Hepatocyte (in vitro differentiated cells): ENCODE data around the gene WDR55. TPM values are rescaled to one million over a fixed set of nuclear protein-coding genes. Genes with fewer than 3 reads are reported as not detected.

Source experiments
- microRNA-seq: library from miRNA; unstranded; fragments of <30 nt; microRNA quantifications from one replicate; pipeline ENCODE4, GENCODE V29; 2017
- polyA plus RNA-seq: library from polyadenylated mRNA; unstranded; fragments of >200 nt; fragmentation: Nextera tagmentation; extraction: Ambion mirVana; gene quantifications from 2 replicates; pipeline ENCODE4 v1.2.1, GENCODE V29; 2016
- small RNA-seq: library from RNA; depleted of rRNA; stranded (forward); fragments of <200 nt; gene quantifications from one replicate; pipeline ENCODE3, GENCODE V24; 2014
- total RNA-seq: library from RNA; depleted of rRNA; stranded (reverse); fragments of >200 nt; gene quantifications from 2 replicates; pipeline ENCODE4 v1.2.3, GENCODE V29; 2014

Gene WDR55
- total and polyA plus RNA-seq, 2 experiments from 2014 or later: 21.2 to 23.0 TPM

Small RNAs within 50 kb of the gene (microRNA-seq; reads per million reads assigned to microRNA genes)
- not detected for gene MIR3655

Small RNAs within 50 kb of the gene (small RNA-seq; reads per million reads assigned to genes)
- gene VTRNA1-1 (141 reads per million, percentile 98 among the genes with 10 or more reads in this experiment), gene VTRNA1-2 (23.2 reads per million, percentile 96 among the genes with 10 or more reads in this experiment)

Other genes starting within 250 kb of the WDR55 start
- 2.7 and 3.5 TPM in 2 replicates for gene EIF4EBP3, start 117.2 kb upstream of the WDR55 start, total RNA-seq
- 6.6 and 6.9 TPM in 2 replicates for gene EIF4EBP3, start 117.2 kb upstream of the WDR55 start, polyA plus RNA-seq
- 24.4 and 26.5 TPM in 2 replicates for gene SRA1, start 107.4 kb upstream of the WDR55 start, total RNA-seq
- gene SRA1, start 107.4 kb upstream of the WDR55 start, polyA plus RNA-seq: 66.4 and 66.6 TPM in 2 replicates
- gene APBB3, start 100.3 kb upstream of the WDR55 start, total RNA-seq: 19.5 and 21.0 TPM in 2 replicates
- 41.5 and 51.5 TPM in 2 replicates for gene APBB3, start 100.3 kb upstream of the WDR55 start, polyA plus RNA-seq
- gene SLC35A4, start 100.1 kb upstream of the WDR55 start, total RNA-seq: 29.2 and 34.1 TPM in 2 replicates
- gene SLC35A4, start 100.1 kb upstream of the WDR55 start, polyA plus RNA-seq: 70.4 and 81.0 TPM in 2 replicates
- gene CD14, start 31.7 kb upstream of the WDR55 start, total RNA-seq: 0.84 and 2.3 TPM in 2 replicates
- 0.45 and 1.9 TPM in 2 replicates for gene CD14, start 31.7 kb upstream of the WDR55 start, polyA plus RNA-seq
- gene TMCO6, start 25.5 kb upstream of the WDR55 start, total RNA-seq: 10.0 and 25.8 TPM in 2 replicates
- gene TMCO6, start 25.5 kb upstream of the WDR55 start, polyA plus RNA-seq: 9.3 and 13.1 TPM in 2 replicates
- gene NDUFA2, start 17.3 kb upstream of the WDR55 start, total RNA-seq: 82.7 and 82.9 TPM in 2 replicates
- gene NDUFA2, start 17.3 kb upstream of the WDR55 start, polyA plus RNA-seq: 161 and 182 TPM in 2 replicates
- gene IK, start 17.1 kb upstream of the WDR55 start, total RNA-seq: 68.7 and 72.2 TPM in 2 replicates
- 75.0 and 83.2 TPM in 2 replicates for gene IK, start 17.1 kb upstream of the WDR55 start, polyA plus RNA-seq
- gene DND1, start 8.7 kb downstream of the WDR55 start, total RNA-seq: 0.36 and 1.3 TPM in 2 replicates
- 0.52 and 0.85 TPM in 2 replicates for gene DND1, start 8.7 kb downstream of the WDR55 start, polyA plus RNA-seq
- 40.0 and 41.1 TPM in 2 replicates for gene HARS1, start 26.5 kb downstream of the WDR55 start, total RNA-seq
- gene HARS1, start 26.5 kb downstream of the WDR55 start, polyA plus RNA-seq: 56.6 and 58.8 TPM in 2 replicates
- 22.8 and 26.9 TPM in 2 replicates for gene HARS2, start 26.6 kb downstream of the WDR55 start, total RNA-seq
- gene HARS2, start 26.6 kb downstream of the WDR55 start, polyA plus RNA-seq: 28.6 and 32.3 TPM in 2 replicates
- 37.7 and 40.9 TPM in 2 replicates for gene ZMAT2, start 35.5 kb downstream of the WDR55 start, total RNA-seq
- 29.5 and 47.6 TPM in 2 replicates for gene ZMAT2, start 35.5 kb downstream of the WDR55 start, polyA plus RNA-seq
- gene PCDHA1, start 121.2 kb downstream of the WDR55 start, total RNA-seq: 0.04 TPM in 1 of 2 replicates, not detected in the other
- not detected in 2 replicates for gene PCDHA1, start 121.2 kb downstream of the WDR55 start, polyA plus RNA-seq
- 2.3 and 3.9 TPM in 2 replicates for gene PCDHA2, start 129.9 kb downstream of the WDR55 start, total RNA-seq
- gene PCDHA2, start 129.9 kb downstream of the WDR55 start, polyA plus RNA-seq: 2.0 and 2.6 TPM in 2 replicates
- gene PCDHA3, start 136.2 kb downstream of the WDR55 start, total RNA-seq: 0.84 and 1.1 TPM in 2 replicates
- gene PCDHA3, start 136.2 kb downstream of the WDR55 start, polyA plus RNA-seq: 0.12 and 0.49 TPM in 2 replicates
- 25.2 and 30.0 TPM in 2 replicates for gene PCDHA4, start 142.2 kb downstream of the WDR55 start, total RNA-seq
- 9.1 and 12.3 TPM in 2 replicates for gene PCDHA4, start 142.2 kb downstream of the WDR55 start, polyA plus RNA-seq
- 2.2 and 2.5 TPM in 2 replicates for gene PCDHA5, start 156.7 kb downstream of the WDR55 start, total RNA-seq
- 0.15 and 0.45 TPM in 2 replicates for gene PCDHA5, start 156.7 kb downstream of the WDR55 start, polyA plus RNA-seq
- 3.2 and 3.4 TPM in 2 replicates for gene PCDHA6, start 163.1 kb downstream of the WDR55 start, total RNA-seq
- 0.27 and 0.38 TPM in 2 replicates for gene PCDHA6, start 163.1 kb downstream of the WDR55 start, polyA plus RNA-seq
- 1.7 and 3.3 TPM in 2 replicates for gene PCDHA7, start 169.4 kb downstream of the WDR55 start, total RNA-seq
- gene PCDHA7, start 169.4 kb downstream of the WDR55 start, polyA plus RNA-seq: 0.11 and 0.95 TPM in 2 replicates
- 1.6 and 1.9 TPM in 2 replicates for gene PCDHA8, start 176.3 kb downstream of the WDR55 start, total RNA-seq
- gene PCDHA8, start 176.3 kb downstream of the WDR55 start, polyA plus RNA-seq: 0.13 and 0.44 TPM in 2 replicates
- gene PCDHA9, start 183.5 kb downstream of the WDR55 start, total RNA-seq: 1.5 and 2.5 TPM in 2 replicates
- 0.57 and 0.90 TPM in 2 replicates for gene PCDHA9, start 183.5 kb downstream of the WDR55 start, polyA plus RNA-seq
- gene PCDHA10, start 191.0 kb downstream of the WDR55 start, total RNA-seq: 9.7 and 13.8 TPM in 2 replicates
- gene PCDHA10, start 191.0 kb downstream of the WDR55 start, polyA plus RNA-seq: 7.4 and 7.7 TPM in 2 replicates
- gene PCDHA11, start 204.1 kb downstream of the WDR55 start, total RNA-seq: 1.8 and 4.5 TPM in 2 replicates
- gene PCDHA11, start 204.1 kb downstream of the WDR55 start, polyA plus RNA-seq: 2.5 TPM in 2 replicates
- gene PCDHA12, start 210.4 kb downstream of the WDR55 start, total RNA-seq: 18.7 TPM in 2 replicates
- 7.2 and 7.8 TPM in 2 replicates for gene PCDHA12, start 210.4 kb downstream of the WDR55 start, polyA plus RNA-seq
- gene PCDHA13, start 217.2 kb downstream of the WDR55 start, total RNA-seq: 4.1 and 4.3 TPM in 2 replicates
- gene PCDHA13, start 217.2 kb downstream of the WDR55 start, polyA plus RNA-seq: 0.27 and 1.2 TPM in 2 replicates